ENCODE measurements around the gene MFSD2A. TPM values are rescaled to one million over a fixed set of nuclear protein-coding genes. Genes with fewer than 3 reads are reported as not detected.

MFSD2A gene
- total RNA-seq, 1 experiment from 2014 or later = 19.9 TPM

DNA sequence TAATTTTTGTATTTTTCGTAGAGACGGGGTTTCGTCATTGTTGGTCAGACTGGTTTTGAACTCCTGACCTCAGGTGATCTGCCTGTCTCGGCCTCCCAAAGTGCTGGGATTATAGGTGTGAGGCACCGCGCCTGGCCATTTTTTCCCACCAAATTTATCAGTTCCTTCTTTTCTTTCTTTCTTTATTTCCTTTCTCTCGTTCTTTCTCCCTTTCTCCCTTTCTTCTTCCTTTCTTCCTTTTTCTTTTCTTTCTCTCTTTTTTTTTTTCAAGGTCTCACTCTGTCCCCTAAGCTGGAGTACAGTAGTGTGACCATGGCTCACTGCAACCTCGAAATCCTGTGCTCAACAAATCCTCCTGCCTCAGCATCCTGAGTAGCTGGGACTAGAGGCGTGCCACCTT is 26.4 kb downstream of the MFSD2A start:
- no peak overlapping the region for H3K56ac ChIP-seq (ENCODE audit: insufficient read length, low read depth, low read length)
- H3K14ac ChIP-seq (ENCODE audit: insufficient read depth, low read length) = no peak overlapping the region
- no peaks in the 10 kb centered on the region for H3K79me1 ChIP-seq (ENCODE audit: insufficient read depth, low read depth, low read length, poor library complexity, severe bottlenecking)
- H4K20me1 ChIP-seq (ENCODE audit: control insufficient read depth, insufficient read depth, insufficient read length) = no peaks in the 10 kb centered on the region
- H3T11ph ChIP-seq (ENCODE audit: low read length) = no peak overlapping the region
- no peaks in the 10 kb centered on the region for H3K9me3 ChIP-seq (ENCODE audit: control insufficient read depth, low read depth, low read length)
- no peaks in the 10 kb centered on the region; the same call in 1 of the 2 replicates for H3K27me3 Mint-ChIP-seq (ENCODE audit: low read depth)
- no peak overlapping the region for H2BK120ac ChIP-seq (ENCODE audit: low read depth, low read length, poor library complexity, severe bottlenecking)
- no peak overlapping the region for H2BK20ac ChIP-seq (ENCODE audit: low read depth, low read length, poor library complexity, severe bottlenecking)
- H3K4me3 Mint-ChIP-seq = no peak overlapping the region; a peak in 1 of 5 replicates
- H3K4me1 ChIP-seq (ENCODE audit: insufficient read depth, low read length) = peaks cover 7% of the 10 kb centered on the region; the same call in 1 of the 2 replicates
- peaks cover 0 to 9% (median 5%) of the 10 kb centered on the region in 3 experiments; a peak in 4 of 7 replicates for H3K36me3 Mint-ChIP-seq (ENCODE audit: insufficient read depth in 1 of 3, low read depth in 3 of 3)
- no peak overlapping the region; a peak in 1 of 7 replicates for H3K27ac Mint-ChIP-seq
- peaks cover 5% of the 10 kb centered on the region in 2 experiments; a peak in 3 of 5 replicates for H3K9me3 Mint-ChIP-seq
- H4K8ac ChIP-seq (replicated peaks; ENCODE audit: insufficient read length, low read depth, low read length) = no peak overlapping the region
- no peak overlapping the region for H3K4me2 ChIP-seq (ENCODE audit: insufficient read depth, insufficient read length, low read length)
- no peak overlapping the region for H4K5ac ChIP-seq (ENCODE audit: insufficient read length, low read depth, low read length)
- H3K9ac ChIP-seq (ENCODE audit: extremely low read depth, insufficient read length, low read length) = no peak overlapping the region
- no peak for DNase-seq
- H2BK15ac ChIP-seq (ENCODE audit: low read depth, low read length) = no peak overlapping the region
- no peak overlapping the region for H3K18ac ChIP-seq (ENCODE audit: insufficient read length, low read depth, low read length)
- H3K27me3 ChIP-seq (ENCODE audit: insufficient read depth, low read length) = no peaks in the 10 kb centered on the region
- no peak overlapping the region for H2AFZ ChIP-seq (ENCODE audit: low read length)
- no peak overlapping the region for H2BK12ac ChIP-seq (ENCODE audit: insufficient read length, low read depth, low read length)
- H2BK5ac ChIP-seq (ENCODE audit: insufficient read length, low read length) = no peak overlapping the region
- no peak overlapping the region for H3K27ac ChIP-seq (ENCODE audit: insufficient read length, low read depth, low read length)
- no peaks in the 10 kb centered on the region for H3K79me2 ChIP-seq (ENCODE audit: insufficient read depth, low read length)
- TF ChIP-seq, protein P1, sequence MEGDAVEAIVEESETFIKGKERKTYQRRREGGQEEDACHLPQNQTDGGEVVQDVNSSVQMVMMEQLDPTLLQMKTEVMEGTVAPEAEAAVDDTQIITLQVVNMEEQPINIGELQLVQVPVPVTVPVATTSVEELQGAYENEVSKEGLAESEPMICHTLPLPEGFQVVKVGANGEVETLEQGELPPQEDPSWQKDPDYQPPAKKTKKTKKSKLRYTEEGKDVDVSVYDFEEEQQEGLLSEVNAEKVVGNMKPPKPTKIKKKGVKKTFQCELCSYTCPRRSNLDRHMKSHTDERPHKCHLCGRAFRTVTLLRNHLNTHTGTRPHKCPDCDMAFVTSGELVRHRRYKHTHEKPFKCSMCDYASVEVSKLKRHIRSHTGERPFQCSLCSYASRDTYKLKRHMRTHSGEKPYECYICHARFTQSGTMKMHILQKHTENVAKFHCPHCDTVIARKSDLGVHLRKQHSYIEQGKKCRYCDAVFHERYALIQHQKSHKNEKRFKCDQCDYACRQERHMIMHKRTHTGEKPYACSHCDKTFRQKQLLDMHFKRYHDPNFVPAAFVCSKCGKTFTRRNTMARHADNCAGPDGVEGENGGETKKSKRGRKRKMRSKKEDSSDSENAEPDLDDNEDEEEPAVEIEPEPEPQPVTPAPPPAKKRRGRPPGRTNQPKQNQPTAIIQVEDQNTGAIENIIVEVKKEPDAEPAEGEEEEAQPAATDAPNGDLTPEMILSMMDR (conservative IDR thresholded peaks at IDR 0.05) = no peak
- H4K91ac ChIP-seq (ENCODE audit: insufficient read length, low read depth, low read length) = no peak overlapping the region
- H3K23me2 ChIP-seq (ENCODE audit: insufficient read length, low read depth, low read length, poor library complexity, severe bottlenecking) = no peaks in the 10 kb centered on the region
- no peak overlapping the region for H2AK5ac ChIP-seq (ENCODE audit: insufficient read length, low read length)
- H3K23ac ChIP-seq (ENCODE audit: insufficient read length, low read depth, low read length) = no peak overlapping the region
- H3K4ac ChIP-seq (ENCODE audit: low read depth, low read length) = no peak overlapping the region
- peaks cover 44 to 48% of the 10 kb centered on the region in 2 experiments for H3K4me1 Mint-ChIP-seq
- WGBS (ENCODE audit: extremely low coverage, insufficient read length, low lambda C conversion rate) = no CpG with 5 or more reads among the region's 9 CpGs

Data from H9 (cell line).